Mesenchymal stem cell (in vitro differentiated cells and primary cell): ENCODE measurements around the gene ISCU.

Experiments used
- DNase-seq: peaks from one replicate; pipeline ENCODE4 v3.0.0-alpha.2; 2013
- H2AFZ ChIP-seq: one replicate; pipeline ENCODE4 v1.6.1; 2013; ENCODE audit warnings: low read depth, mild to moderate bottlenecking, control low read depth, inconsistent platforms, low read length, moderate library complexity
- H2AK5ac ChIP-seq: 2 replicates; pipeline ENCODE4 v1.6.1; 2013; ENCODE audit warnings: low read length, moderate library complexity, mild to moderate bottlenecking, inconsistent platforms; ENCODE audit not compliant: severe bottlenecking
- H2BK120ac ChIP-seq: one replicate; pipeline ENCODE4 v1.6.1; 2013; ENCODE audit warnings: low read depth, mild to moderate bottlenecking, inconsistent platforms, low read length, moderate library complexity
- H2BK12ac ChIP-seq, 2 experiments: one replicate each; pipeline ENCODE4 v1.6.1; 2013; ENCODE audit warnings: inconsistent platforms in 2 of 2, low read length in 2 of 2, mild to moderate bottlenecking in 2 of 2, moderate library complexity in 2 of 2, control low read depth in 1 of 2
- H2BK15ac ChIP-seq: one replicate; pipeline ENCODE4 v1.6.1; 2013; ENCODE audit warnings: mild to moderate bottlenecking, low read depth, inconsistent platforms; ENCODE audit not compliant: poor library complexity, severe bottlenecking
- H2BK5ac ChIP-seq: 2 replicates; pipeline ENCODE4 v1.6.1; 2013; ENCODE audit warnings: low read depth, mild to moderate bottlenecking, low read length, control low read depth, inconsistent platforms; ENCODE audit not compliant: poor library complexity, severe bottlenecking
- H3K14ac ChIP-seq, 2 experiments: one replicate each; pipeline ENCODE4 v1.6.1; 2013; ENCODE audit warnings: inconsistent platforms in 2 of 2, low read length in 2 of 2, control low read depth in 1 of 2, mild to moderate bottlenecking in 1 of 2, moderate library complexity in 1 of 2
- H3K18ac ChIP-seq, 2 experiments: one replicate each; pipeline ENCODE4 v1.6.1; 2013; ENCODE audit warnings: inconsistent platforms in 2 of 2, low read length in 2 of 2, control low read depth in 1 of 2, low read depth in 1 of 2, mild to moderate bottlenecking in 1 of 2
- H3K23ac ChIP-seq, 2 experiments: one replicate each; pipeline ENCODE4 v1.6.1; 2013; ENCODE audit warnings: inconsistent platforms in 2 of 2, low read length in 2 of 2, mild to moderate bottlenecking in 2 of 2, moderate library complexity in 2 of 2, control low read depth in 1 of 2
- H3K27ac ChIP-seq: 2 replicates; pipeline ENCODE4 v1.5.1; 2013; ENCODE audit warnings: mild to moderate bottlenecking, moderate library complexity, low read length, control low read depth, inconsistent platforms; ENCODE audit not compliant: poor library complexity, severe bottlenecking
- H3K27me3 ChIP-seq, 2 experiments: 2 replicates each; pipeline versions ENCODE4 v1.6.1 to v1.7.0; 2013; ENCODE audit warnings: low read length in 2 of 2, mild to moderate bottlenecking in 2 of 2, moderate library complexity in 2 of 2, control low read depth in 1 of 2, inconsistent platforms in 1 of 2; ENCODE audit not compliant: control insufficient read depth in 1 of 2, insufficient read depth in 1 of 2
- H3K36me3 ChIP-seq, 2 experiments: 2 replicates each; pipeline versions ENCODE4 v1.6.1 to v1.7.0; 2013; ENCODE audit warnings: low read length in 2 of 2, control low read depth in 1 of 2, inconsistent platforms in 1 of 2, low read depth in 1 of 2, mild to moderate bottlenecking in 1 of 2; ENCODE audit not compliant: insufficient read depth in 2 of 2, control insufficient read depth in 1 of 2
- H3K4ac ChIP-seq, 2 experiments: one replicate each; pipeline ENCODE4 v1.6.1; 2013; ENCODE audit warnings: inconsistent platforms in 2 of 2, low read length in 2 of 2, mild to moderate bottlenecking in 2 of 2, moderate library complexity in 2 of 2, control low read depth in 1 of 2, low read depth in 1 of 2
- H3K4me1 ChIP-seq: 2 replicates; pipeline ENCODE4 v1.6.1; 2013; ENCODE audit warnings: low read depth, low read length, control low read depth; ENCODE audit not compliant: control insufficient read depth, insufficient read depth
- H3K4me2 ChIP-seq: 2 replicates; pipeline ENCODE4 v1.6.1; 2013; ENCODE audit warnings: low read length, mild to moderate bottlenecking, inconsistent platforms; ENCODE audit not compliant: poor library complexity, severe bottlenecking
- H3K4me3 ChIP-seq, 2 experiments: 2 replicates each; pipeline versions ENCODE4 v1.5.1 to v1.7.0; 2013; ENCODE audit warnings: low read length in 2 of 2, mild to moderate bottlenecking in 2 of 2, control low read depth in 1 of 2, low read depth in 1 of 2; ENCODE audit not compliant: insufficient read depth in 1 of 2
- H3K79me1 ChIP-seq: replicated peaks from 2 replicates; pipeline ENCODE4 v1.6.1; 2013; ENCODE audit warnings: mild to moderate bottlenecking, control low read depth, low read length, inconsistent platforms; ENCODE audit not compliant: poor library complexity, severe bottlenecking
- H3K9ac ChIP-seq: 2 replicates; pipeline ENCODE4 v1.7.0; 2013; ENCODE audit warnings: mild to moderate bottlenecking, low read length, moderate library complexity
- H3K9me3 ChIP-seq: 2 replicates; pipeline ENCODE4 v1.7.0; 2013; ENCODE audit warnings: mild to moderate bottlenecking, low read length; ENCODE audit not compliant: control insufficient read depth
- H4K8ac ChIP-seq: one replicate; pipeline ENCODE4 v1.6.1; 2013; ENCODE audit warnings: inconsistent platforms, mild to moderate bottlenecking, low read length, moderate library complexity
- H4K91ac ChIP-seq: one replicate; pipeline ENCODE4 v1.6.1; 2013; ENCODE audit warnings: mild to moderate bottlenecking, low read length, inconsistent platforms
- WGBS: methylation state at CpG from one replicate; pipeline ENCODE4 v1.1.7; 2013; ENCODE audit warnings: mixed read lengths; 5-methylcytosine and 5-hydroxymethylcytosine counted together

Gene ISCU

DNA sequence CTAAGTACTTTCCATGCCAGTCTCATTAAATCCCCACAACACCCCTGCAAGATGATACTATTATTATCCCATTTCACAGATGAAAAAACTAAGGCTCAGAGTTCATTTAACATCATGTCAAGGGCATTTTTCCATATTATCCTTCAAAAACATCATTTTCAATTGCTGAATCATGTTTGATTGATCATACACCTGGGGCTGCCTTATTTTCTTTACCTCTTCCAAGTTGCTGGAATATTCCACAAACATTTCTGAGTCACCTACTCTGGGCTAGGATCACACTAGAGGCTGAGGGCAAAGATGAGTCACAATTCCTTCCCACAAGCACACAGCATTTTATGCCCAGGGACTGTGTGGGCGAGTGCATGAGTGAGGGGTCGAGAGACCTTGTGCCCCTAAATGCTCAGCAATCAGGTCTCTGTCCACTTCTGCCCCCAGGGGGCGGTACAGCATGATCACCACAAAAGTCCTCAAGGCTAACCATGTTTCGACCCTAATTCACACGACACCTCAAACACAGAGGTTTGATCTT lies 49.6 kb downstream of the ISCU start:
- Histone ChIP-seq H3K27ac (peak overlapping the region; percentile 55), H3K27me3 (no peaks in the 10 kb centered on the region), H3K36me3 (no peaks in the 10 kb centered on the region), H2AFZ (no peak overlapping the region), H3K18ac (peak overlapping the region in 1 of 2 experiments; percentile 79), H3K4me1 (peaks cover 29% of the 10 kb centered on the region), H3K14ac (peak overlapping the region in 1 of 2 experiments; percentile 44), H3K23ac (no peak overlapping the region), H3K79me1 (no peaks in the 10 kb centered on the region), H3K9me3 (peaks cover 6% of the 10 kb centered on the region), H4K91ac (no peak overlapping the region), H2BK5ac (no peak overlapping the region), H3K4me2 (no peak overlapping the region), H3K4me3 (no peak overlapping the region), H2BK15ac (no peak overlapping the region), H3K9ac (peak overlapping the region; percentile 24), H4K8ac (no peak overlapping the region), H3K4ac (no peak overlapping the region), H2BK12ac (peak overlapping the region in 1 of 2 experiments; percentile 59), H2BK120ac (no peak overlapping the region), H2AK5ac (no peak overlapping the region)
- WGBS, result 60% methylated on average over 4 of the region's 5 CpGs
- DNase-seq, result peak; percentile 91

DNA sequence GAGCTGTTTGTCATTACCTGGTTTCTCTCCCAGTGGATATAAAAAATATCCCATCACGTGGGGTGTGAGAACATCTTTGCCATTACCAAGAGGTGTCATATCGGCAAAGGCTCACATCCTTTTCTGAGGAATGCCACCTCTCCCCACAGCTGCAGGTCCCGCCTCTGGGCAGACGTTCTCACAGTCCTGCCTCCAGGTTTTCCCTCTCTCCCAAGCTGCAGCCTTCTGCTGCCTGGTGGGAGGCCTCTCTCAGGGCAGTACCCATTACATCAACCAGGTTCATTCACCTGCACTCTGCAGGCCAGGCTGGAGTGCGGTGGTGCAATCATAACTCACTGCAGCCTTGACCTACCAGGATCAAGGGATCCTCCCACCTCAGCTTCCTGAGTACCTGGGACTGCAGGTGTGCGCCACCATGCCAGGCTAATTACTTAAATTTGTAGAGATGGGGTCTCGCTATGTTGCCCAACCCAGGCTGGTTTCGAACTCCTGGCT lies 50.4 kb downstream of the ISCU start:
- H3K36me3 ChIP-seq, result no peaks in the 10 kb centered on the region
- no peak overlapping the region for H2BK15ac ChIP-seq
- WGBS, result 82% methylated on average over 8 of the region's 8 CpGs
- H4K91ac ChIP-seq, result peak overlapping the region; percentile 19
- peak overlapping the region; percentile 90 for H2AK5ac ChIP-seq
- no peak for DNase-seq
- H3K4me3 ChIP-seq, result no peak overlapping the region
- no peaks in the 10 kb centered on the region for H3K79me1 ChIP-seq
- H3K18ac ChIP-seq, result peak overlapping the region in 1 of 2 experiments; percentile 76
- H3K23ac ChIP-seq, result peak overlapping the region in 1 of 2 experiments; percentile 37
- H3K9me3 ChIP-seq, result peaks cover 6% of the 10 kb centered on the region
- peak overlapping the region in 1 of 2 experiments; percentile 62 for H3K4ac ChIP-seq
- H3K9ac ChIP-seq, result no peak overlapping the region
- H2BK12ac ChIP-seq, result peak overlapping the region; percentile 61 to 85
- peak overlapping the region in 1 of 2 experiments; percentile 77 for H3K14ac ChIP-seq
- no peak overlapping the region for H3K27ac ChIP-seq
- no peak overlapping the region for H3K4me2 ChIP-seq
- H3K27me3 ChIP-seq, result no peaks in the 10 kb centered on the region
- peaks cover 36% of the 10 kb centered on the region for H3K4me1 ChIP-seq
- H2BK5ac ChIP-seq, result no peak overlapping the region
- H2AFZ ChIP-seq, result no peak overlapping the region
- no peak overlapping the region for H2BK120ac ChIP-seq
- H4K8ac ChIP-seq, result no peak overlapping the region

DNA sequence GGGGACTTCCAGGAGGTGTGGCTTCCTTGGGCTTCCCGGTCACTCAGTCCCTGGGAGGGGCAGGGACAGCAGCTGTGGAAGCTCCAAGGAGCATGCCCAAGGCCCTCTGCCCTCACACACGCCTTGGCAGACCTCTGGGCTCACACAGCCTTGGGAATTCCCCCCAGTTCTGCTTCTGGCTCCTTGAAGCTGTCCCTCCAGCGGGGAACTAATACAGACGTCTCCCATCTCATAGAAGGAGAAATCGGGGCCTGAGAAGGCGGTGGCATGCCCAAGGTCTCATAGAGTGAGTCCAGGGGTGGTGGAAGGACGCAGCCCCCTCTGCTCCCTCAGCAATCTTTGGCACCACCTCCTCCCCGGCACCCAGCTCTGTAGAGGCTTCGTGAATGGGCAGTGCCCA lies 51.2 kb downstream of the ISCU start:
- Histone ChIP-seq H3K36me3 (no peaks in the 10 kb centered on the region), H3K4me3 (no peak overlapping the region), H3K23ac (no peak overlapping the region), H3K4me2 (no peak overlapping the region), H4K8ac (peak overlapping the region; percentile 50), H3K14ac (no peak overlapping the region), H3K9me3 (peaks cover 6% of the 10 kb centered on the region), H3K4ac (peak overlapping the region; percentile 57 to 78), H3K4me1 (peaks cover 39% of the 10 kb centered on the region), H2BK5ac (peak overlapping the region; percentile 20), H3K27ac (no peak overlapping the region), H3K27me3 (no peaks in the 10 kb centered on the region), H3K79me1 (no peaks in the 10 kb centered on the region), H2BK120ac (no peak overlapping the region), H2BK15ac (peak overlapping the region; percentile 74), H2AK5ac (peak overlapping the region; percentile 90), H4K91ac (peak overlapping the region; percentile 23), H2AFZ (no peak overlapping the region), H2BK12ac (peak overlapping the region; percentile 78 to 82), H3K18ac (peak overlapping the region; percentile 17 to 84), H3K9ac (peak overlapping the region; percentile 11)
- peak; percentile 73 for DNase-seq
- 78% methylated on average over 9 of the region's 9 CpGs for WGBS

DNA sequence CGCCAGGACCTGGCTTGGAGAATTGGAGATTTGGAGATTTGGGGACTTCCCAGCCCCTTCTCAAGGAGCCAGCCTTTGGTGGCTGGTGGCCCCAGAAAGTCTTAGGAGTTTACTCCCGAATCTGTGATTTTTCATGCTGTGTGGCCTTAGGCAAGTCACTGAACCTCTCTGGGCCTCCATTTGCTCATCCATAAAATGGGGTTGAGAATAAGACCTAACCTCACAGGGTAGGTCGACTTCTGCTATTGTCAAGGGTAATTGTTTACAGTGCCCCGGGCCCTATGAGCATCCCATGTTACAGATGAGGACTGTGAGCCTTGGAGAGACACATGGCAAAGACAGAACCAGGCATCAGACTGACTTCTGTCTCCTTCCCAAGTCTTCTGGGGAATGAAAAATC lies 51.6 kb downstream of the ISCU start:
- WGBS, result 86% methylated on average over 4 of the region's 4 CpGs
- H3K27ac ChIP-seq, result no peak overlapping the region
- H3K79me1 ChIP-seq, result no peaks in the 10 kb centered on the region
- no peak overlapping the region for H3K14ac ChIP-seq
- H3K23ac ChIP-seq, result no peak overlapping the region
- peak overlapping the region; percentile 11 for H3K9ac ChIP-seq
- no peak overlapping the region for H3K4me3 ChIP-seq
- no peak overlapping the region for H4K8ac ChIP-seq
- peak overlapping the region; percentile 74 for H2BK15ac ChIP-seq
- no peak overlapping the region for H2BK120ac ChIP-seq
- no peak overlapping the region for H2AFZ ChIP-seq
- peak overlapping the region; percentile 57 to 78 for H3K4ac ChIP-seq
- peak overlapping the region; percentile 11 to 83 for H2BK12ac ChIP-seq
- no peaks in the 10 kb centered on the region for H3K36me3 ChIP-seq
- H3K27me3 ChIP-seq, result no peaks in the 10 kb centered on the region
- peaks cover 41% of the 10 kb centered on the region for H3K4me1 ChIP-seq
- H4K91ac ChIP-seq, result peak overlapping the region; percentile 23
- H2BK5ac ChIP-seq, result peak overlapping the region; percentile 20
- peak overlapping the region in 1 of 2 experiments; percentile 84 for H3K18ac ChIP-seq
- H3K9me3 ChIP-seq, result peaks cover 6% of the 10 kb centered on the region
- peak overlapping the region; percentile 90 for H2AK5ac ChIP-seq
- no peak overlapping the region for H3K4me2 ChIP-seq
- DNase-seq, result no peak
